Measurements from ENCODE around the gene PDE6D. TPM values are rescaled to one million over a fixed set of nuclear protein-coding genes. Genes with fewer than 3 reads are reported as not detected.

Gene PDE6D
- total and polyA plus RNA-seq, 2 experiments from 2014 or later = 47.3 to 64.8 TPM

- no peak for DNase-seq (ENCODE audit: low read depth in 1 of 2, low spot score in 1 of 2)
- H3K4me1 ChIP-seq (ENCODE audit: low read depth) = peaks cover 10% of the 10 kb centered on the region
- H3K9me3 ChIP-seq (ENCODE audit: low read depth) = no peaks in the 10 kb centered on the region
- H3K36me3 ChIP-seq = no peaks in the 10 kb centered on the region
- H3K27ac ChIP-seq = peak overlapping the region; percentile 45
- no peaks in the 10 kb centered on the region for H3K27me3 ChIP-seq
- no peak for TF ChIP-seq CTCF (IDR thresholded peaks at IDR 0.05; ENCODE audit: low read depth, low read length)
- no peak overlapping the region for H3K4me3 ChIP-seq
Observed at GRCh38 chr2:231726276-231726675, 54.8 kb downstream of the PDE6D start.

GRCh38 chr2:231725476-231725875 lies 55.6 kb downstream of the PDE6D start:
- Histone ChIP-seq H3K27me3 (no peaks in the 10 kb centered on the region), H3K4me1 (ENCODE audit: low read depth) (peaks cover 10% of the 10 kb centered on the region), H3K27ac (peak overlapping the region; percentile 45), H3K36me3 (no peaks in the 10 kb centered on the region), H3K9me3 (ENCODE audit: low read depth) (no peaks in the 10 kb centered on the region), H3K4me3 (no peak overlapping the region)
- TF ChIP-seq CTCF (IDR thresholded peaks at IDR 0.05; ENCODE audit: low read depth, low read length) = no peak
- no peak for DNase-seq (ENCODE audit: low read depth in 1 of 2, low spot score in 1 of 2)

GRCh38 chr2:231722721-231723307 lies 58.3 kb downstream of the PDE6D start:
- no peak overlapping the region for H3K27ac ChIP-seq
- TF ChIP-seq CTCF (IDR thresholded peaks at IDR 0.05; ENCODE audit: low read depth, low read length) = no peak
- H3K4me1 ChIP-seq (ENCODE audit: low read depth) = peaks cover 10% of the 10 kb centered on the region
- H3K9me3 ChIP-seq (ENCODE audit: low read depth) = no peaks in the 10 kb centered on the region
- no peaks in the 10 kb centered on the region for H3K27me3 ChIP-seq
- no peak for DNase-seq (ENCODE audit: low read depth in 1 of 2, low spot score in 1 of 2)
- H3K4me3 ChIP-seq = no peak overlapping the region
- H3K36me3 ChIP-seq = no peaks in the 10 kb centered on the region

- Histone ChIP-seq H3K4me3 (no peak overlapping the region), H3K36me3 (no peaks in the 10 kb centered on the region), H3K9me3 (ENCODE audit: low read depth) (no peaks in the 10 kb centered on the region), H3K27ac (no peak overlapping the region), H3K4me1 (ENCODE audit: low read depth) (peaks cover 17% of the 10 kb centered on the region), H3K27me3 (no peaks in the 10 kb centered on the region)
- DNase-seq (ENCODE audit: low read depth in 1 of 2, low spot score in 1 of 2) = no peak
- no peak for TF ChIP-seq CTCF (IDR thresholded peaks at IDR 0.05; ENCODE audit: low read depth, low read length)
Observed at GRCh38 chr2:231720987-231721966, 59.8 kb downstream of the PDE6D start.

- no peak for TF ChIP-seq CTCF (IDR thresholded peaks at IDR 0.05; ENCODE audit: low read depth, low read length)
- Histone ChIP-seq H3K9me3 (ENCODE audit: low read depth) (no peaks in the 10 kb centered on the region), H3K4me1 (ENCODE audit: low read depth) (peaks cover 13% of the 10 kb centered on the region), H3K4me3 (no peak overlapping the region), H3K27ac (no peak overlapping the region), H3K27me3 (no peaks in the 10 kb centered on the region), H3K36me3 (no peaks in the 10 kb centered on the region)
- no peak for DNase-seq (ENCODE audit: low read depth in 1 of 2, low spot score in 1 of 2)
Observed at GRCh38 chr2:231720292-231720986, 60.6 kb downstream of the PDE6D start.
